GM21528 (cell line): Measurements from ENCODE around the gene DOCK11.
A peak's percentile ranks its signal among the peaks of the same experiment; 100 is the strongest.
"Not testable (repeated sequence)": the region's sequence is repeated elsewhere in the genome, so short reads cannot be mapped to it uniquely, and the experiment has no call there.

Experiments used
- ATAC-seq: cut with Tn5 transposase; IDR thresholded peaks from one replicate; pipeline ENCODE4 v1.9.1; 2021; ENCODE audit warnings: mild to moderate bottlenecking, moderate library complexity; ENCODE audit not compliant: unreplicated experiment, low FRiP score

The DOCK11 gene

DNA sequence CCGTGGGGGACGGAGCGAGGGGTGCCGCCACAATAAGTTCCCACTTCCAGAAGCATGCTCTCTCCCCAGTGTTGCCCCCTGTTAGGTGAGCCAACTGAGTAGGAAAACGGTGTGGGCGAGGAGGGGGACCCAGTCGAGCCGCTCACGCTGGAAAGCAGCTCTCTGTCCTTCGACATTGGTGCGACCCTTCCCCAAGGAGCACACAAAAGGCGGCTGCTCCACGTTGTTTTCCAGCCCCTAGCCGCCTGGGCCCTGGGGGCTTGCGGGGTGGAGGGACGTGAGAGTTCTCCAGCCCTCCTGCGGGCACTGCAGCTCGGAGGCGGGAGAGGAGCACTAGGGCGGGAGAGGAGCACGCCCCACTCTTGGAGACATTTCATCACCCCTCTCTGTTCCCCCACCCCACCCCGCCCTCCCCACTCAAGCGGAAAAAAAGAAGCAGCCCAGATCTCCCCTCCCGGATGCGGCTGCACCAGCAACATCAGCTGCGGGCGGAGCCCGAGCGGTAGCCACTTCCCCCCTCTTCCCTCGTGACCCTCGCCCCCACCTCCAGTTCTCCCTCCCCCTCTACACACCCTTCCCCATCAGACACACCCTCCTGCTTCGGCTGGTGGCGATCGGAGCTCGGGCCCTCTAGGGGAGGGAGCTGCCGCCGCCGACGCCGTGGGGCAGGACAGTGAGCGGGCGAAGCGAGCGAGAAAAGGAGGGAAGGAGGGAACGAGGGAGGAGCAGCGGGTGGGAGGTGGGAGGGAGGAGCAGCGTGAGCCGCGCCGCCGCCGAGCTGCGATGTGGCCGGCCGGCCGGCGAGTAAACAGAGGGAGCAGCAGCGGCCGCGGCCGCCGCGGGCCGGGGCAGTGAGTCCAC, at the start of gene DOCK11:
DOCK11 (plus strand) TSS at position 755 of the 861 bp plus-strand sequence. CDS start 157 bp downstream, outside the sequence.
- peak; percentile 75 for ATAC-seq

DNA sequence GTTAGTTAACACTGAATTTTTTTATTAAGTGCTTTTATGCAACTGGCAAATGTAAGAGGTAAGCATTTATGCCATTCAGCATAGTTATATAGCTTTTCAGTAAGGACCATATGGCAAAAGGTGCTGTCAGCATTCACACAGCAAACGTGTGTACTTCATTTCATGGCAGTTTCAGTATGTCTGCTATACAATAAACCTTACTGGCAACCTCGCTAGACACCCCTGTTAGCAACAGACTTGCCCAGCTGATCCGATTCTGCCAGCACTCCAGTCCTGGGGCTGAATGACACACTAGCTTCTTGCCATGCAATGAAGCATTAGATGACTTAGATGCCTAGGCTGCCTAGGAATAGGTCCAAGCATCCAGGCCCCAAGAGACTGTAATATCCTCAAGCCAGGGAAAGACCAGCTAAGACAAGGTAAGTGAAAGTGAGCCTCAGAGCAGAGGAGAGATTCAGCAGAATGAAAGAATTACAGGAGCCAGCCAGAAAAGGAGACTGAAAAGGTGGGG, 47.3 kb upstream of the DOCK11 start:
- no peak for ATAC-seq

DNA sequence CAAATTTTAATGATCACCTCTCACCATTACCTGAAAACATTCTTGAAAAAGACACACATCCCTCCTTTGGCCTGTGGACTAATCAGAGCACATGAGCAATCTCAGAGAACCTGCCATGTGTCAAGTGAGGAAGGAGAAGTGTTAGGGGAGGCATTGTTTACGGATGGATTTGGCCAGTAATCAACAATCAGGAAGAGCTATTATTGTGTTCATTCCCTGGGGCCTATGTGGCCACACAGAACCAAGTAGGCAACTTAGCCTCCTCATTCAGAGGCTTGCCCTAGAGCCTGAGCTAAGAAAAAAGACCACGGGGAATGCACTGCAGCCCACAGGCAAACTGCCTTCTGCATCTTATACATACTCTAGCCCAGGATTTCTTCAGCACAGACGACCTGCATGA, 40.6 kb upstream of the DOCK11 start:
- no peak for ATAC-seq

DNA sequence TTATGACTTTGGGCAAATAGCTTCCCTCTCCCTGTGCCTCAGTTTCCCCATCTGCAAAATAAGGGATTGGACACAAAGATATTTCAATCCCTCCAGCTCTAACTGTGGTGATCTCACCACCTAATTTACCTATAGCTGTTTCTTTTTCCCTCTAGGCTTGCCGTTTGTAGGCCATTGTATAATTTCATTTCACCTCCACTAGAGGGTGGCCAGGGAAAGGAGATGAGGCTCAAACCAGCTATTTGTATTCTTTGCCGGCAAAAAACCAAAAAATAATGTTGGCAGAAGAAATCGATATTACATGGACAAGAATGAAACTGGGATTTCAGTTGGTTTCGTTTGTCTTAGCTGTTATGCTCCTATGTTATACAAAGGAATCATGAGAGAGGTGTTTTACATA, 36.1 kb upstream of the DOCK11 start:
- no peak for ATAC-seq

DNA sequence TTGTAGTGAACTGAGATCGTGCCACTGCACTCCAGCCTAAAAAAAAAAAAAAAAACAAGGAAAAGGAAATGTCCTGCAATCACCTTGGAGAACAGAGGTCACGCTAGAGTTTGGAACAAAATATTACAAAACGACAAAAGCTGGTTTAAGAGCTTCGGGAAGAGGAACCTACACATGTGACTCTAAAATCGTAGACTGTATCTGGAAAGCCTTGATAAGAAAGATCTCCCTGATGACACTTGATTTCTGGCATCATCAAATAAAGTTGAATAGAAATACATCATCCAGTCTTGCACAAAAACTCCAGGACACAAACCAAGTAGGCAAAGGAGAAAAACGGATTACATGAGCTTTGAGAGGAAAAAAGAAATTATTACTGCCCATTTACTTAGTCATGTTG, 31.1 kb upstream of the DOCK11 start:
- no peak for ATAC-seq

DNA sequence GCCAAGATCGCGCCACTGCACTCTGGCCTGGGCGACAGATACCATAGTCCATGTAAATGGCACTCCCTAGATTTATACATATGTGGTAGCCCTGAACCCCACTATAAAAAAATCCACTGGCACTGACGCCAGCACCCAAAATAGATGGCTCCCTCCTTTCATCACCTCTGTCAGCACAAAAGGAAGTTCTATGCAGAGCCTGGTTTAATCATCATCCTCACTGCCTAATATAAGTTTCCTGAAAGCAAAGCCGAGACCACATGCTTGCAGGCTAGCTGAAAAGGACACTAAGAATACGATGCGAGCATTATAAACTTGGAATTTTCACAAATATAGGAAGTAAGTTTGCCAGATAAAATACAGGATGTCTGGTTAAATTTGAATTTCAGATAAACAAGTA, 27.5 kb upstream of the DOCK11 start:
- no peak for ATAC-seq

DNA sequence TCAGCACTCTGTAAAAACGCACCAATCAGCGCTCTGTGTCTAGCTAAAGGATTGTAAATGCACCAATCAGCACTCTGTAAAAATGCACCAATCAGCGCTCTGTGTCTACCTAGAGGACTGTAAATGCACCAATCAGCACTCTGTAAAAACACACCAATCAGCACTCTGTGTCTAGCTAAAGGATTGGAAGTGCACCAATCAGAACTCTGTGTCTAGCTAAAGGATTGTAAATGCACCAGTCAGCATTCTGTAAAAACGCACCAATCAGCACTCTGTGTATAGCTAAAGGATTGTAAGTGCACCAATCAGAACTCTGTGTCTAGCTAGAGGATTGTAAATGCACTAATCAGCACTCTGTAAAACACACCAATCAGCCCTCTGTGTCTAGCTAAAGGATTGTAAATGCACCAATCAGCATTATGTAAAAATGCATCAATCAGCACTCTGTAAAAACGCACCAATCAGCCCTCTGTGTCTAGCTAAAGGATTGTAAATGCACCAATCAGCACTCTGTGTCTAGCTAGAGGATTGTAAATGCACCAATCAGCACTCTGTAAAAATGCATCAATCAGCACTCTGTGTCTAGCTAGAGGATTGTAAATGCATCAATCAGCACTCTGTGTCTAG, 24.8 kb upstream of the DOCK11 start:
- not testable (repeated sequence) for ATAC-seq

DNA sequence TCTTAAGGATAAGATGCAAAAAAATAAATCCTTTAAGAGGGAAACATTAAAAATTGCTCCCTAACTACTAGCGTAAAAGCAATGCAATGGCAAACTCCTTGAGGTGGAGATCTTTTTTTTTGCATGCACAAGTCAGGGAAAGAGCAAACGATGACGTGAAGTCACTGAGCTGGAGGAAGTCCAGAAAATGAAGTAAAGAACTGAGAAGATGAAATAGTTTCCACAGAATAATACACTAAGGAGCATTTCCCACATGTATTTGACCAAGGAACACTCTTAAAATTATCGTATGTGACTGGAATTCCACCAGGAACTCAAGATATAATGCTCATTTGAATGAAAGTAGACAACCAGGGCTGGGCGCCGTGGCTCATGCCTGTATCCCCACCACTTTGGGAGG, 21.0 kb upstream of the DOCK11 start:
- no peak for ATAC-seq

DNA sequence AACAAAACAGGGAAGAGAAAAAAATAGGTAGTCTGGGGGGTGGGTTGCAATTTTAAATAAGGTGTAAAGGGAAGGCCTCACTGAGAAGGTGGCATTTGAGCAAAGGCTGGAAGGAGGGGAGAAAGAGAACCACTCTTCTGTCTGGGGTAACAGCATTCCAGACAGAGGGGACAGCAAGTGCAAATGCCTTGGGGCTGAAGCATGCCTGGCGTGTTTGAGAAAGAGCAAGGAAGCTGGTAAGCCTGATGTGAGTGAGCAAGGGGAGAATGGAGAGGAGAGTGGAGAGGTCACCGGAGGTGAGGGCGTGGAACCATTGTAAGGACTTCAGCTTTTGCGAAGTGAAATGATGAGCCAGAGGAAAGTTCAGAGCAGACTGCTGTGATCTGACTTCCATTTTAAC, 19.7 kb upstream of the DOCK11 start:
- ATAC-seq: no peak

DNA sequence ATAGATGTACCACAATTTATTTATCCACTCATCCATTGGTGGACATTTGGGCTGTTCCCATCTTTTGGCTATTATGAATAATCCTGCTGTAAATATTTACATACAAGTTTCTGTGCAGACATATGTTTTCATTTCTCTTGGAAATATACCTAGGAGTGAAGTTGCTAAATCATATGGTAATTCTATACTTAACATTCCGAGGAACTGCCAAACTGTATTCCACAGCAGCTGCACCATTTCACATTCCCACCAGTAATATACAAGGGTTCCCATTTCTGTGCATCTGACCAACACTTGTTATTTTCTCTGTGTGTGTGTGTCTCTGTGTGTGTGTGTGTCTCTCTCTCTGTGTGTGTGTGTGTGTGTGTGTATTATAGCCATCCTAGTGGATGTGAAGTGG, 15.4 kb upstream of the DOCK11 start:
- ATAC-seq: no peak

DNA sequence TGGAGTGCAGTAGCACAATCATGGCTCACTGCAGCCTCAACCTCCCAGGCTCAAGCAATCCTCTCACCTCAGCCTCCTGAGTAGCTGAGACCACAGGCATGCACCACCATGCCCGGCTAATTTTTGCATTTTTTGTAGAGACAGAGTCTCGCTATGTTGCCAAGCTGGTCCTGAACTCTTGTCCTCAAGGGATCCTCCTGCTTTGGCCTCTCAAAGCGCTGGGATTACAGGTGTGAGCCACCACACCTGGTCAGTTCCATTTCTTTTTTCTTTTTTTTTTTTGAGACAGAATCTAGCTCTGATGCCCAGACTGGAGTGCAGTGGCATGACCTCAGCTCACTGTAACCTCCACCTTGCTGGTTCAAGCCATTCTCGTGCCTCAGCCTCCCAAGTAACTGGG, 13.2 kb upstream of the DOCK11 start:
- ATAC-seq: not testable (repeated sequence)

DNA sequence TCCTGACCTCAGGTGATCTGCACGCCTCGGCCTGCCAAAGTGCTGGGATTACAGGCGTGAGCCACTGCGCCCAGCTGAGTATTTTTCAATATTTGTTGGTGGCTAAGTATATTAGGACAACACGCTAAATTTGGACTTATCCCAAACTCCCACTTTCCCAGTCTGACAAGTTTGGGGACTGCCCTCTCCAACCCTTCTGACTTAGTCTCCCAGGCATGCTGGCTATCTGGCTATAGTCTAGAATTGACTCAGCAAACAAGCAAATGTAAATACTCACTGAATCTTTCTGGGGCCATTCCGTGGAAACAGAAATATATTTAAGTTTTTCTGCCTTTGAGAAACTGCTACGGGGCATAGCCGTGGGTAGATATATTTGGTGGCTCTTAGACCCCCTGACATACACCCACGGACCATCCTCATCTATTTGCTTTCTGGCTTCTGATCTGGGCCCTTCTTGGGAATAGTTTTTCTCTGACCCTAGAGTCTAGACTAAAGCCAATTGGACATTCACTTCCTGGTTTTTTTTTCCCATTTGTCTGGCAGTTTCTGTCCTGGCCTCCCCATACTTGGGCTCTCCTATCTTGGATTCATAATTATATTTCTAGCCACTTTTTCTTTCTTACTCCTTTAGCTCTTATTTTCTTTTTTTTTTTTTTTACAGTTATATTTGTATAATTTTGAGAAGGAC, 11.3 kb upstream of the DOCK11 start:
- ATAC-seq: no peak

DNA sequence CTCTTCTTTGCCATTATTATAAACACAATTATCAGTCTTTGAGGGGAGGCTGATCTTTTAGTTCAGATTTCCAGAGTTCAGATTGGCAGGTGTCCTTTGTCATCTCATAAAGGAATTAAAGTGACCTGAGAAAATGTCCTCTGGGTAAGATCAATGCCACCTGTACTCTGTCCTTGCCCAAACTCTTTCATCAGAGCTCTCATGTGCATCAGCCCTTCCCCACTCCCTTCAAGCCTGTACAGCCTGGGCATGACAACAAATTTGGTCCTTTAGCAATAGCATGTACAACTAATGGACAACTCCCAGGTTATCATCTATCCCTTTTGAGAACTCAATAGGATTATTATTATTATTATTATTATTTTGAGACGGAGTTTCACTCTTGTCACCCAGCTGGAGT, 8.9 kb upstream of the DOCK11 start:
- not testable (repeated sequence) for ATAC-seq

DNA sequence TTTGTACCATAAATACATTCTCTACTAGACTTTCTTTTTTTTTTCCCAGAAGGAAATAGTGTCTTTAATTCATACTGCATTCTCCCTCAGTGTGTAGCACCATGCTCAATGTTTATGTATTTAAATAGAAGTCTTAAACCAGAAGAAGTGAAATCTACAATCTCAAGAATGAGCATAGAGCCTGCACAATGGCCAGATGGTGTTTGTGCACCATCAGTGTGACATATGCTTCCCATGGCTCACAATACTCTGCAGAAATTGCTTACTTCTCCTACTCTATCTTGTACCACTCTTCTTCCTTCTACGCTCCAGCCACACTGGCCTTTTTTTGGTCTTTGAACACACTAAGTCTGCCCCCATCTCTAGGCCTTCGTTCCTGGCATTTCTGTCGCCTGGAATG, 2.6 kb upstream of the DOCK11 start:
- no peak for ATAC-seq

DNA sequence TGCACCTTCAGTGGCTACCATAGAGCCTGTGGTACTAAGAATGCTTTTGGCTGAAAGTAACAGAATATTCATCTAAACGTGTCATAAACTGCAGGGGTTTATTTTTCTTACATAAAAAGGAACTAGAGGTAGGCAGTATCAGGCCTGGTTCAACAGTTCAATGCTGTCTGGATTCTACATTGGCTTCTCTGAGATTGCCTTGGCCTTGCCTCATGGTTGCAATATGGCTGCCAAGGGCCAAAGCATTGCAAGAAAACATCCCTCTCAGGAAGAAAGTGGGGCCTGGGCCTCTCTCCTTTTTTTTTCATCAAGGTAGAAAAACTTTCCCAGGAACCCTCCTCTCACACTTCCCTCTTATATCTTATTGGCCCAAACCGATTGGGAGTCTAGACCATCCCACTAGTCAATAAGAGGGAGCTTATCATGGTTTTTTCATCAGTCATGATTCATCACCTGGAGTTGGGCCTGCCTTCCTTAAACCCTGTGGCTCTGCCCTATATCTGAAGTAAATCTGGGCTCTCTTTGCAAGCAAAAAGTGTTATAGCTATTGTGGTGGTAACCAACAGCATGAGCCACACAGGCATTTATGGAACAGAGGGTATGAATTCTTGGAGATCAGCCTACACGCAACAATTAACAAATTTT, 1.8 kb upstream of the DOCK11 start:
- no peak for ATAC-seq

DNA sequence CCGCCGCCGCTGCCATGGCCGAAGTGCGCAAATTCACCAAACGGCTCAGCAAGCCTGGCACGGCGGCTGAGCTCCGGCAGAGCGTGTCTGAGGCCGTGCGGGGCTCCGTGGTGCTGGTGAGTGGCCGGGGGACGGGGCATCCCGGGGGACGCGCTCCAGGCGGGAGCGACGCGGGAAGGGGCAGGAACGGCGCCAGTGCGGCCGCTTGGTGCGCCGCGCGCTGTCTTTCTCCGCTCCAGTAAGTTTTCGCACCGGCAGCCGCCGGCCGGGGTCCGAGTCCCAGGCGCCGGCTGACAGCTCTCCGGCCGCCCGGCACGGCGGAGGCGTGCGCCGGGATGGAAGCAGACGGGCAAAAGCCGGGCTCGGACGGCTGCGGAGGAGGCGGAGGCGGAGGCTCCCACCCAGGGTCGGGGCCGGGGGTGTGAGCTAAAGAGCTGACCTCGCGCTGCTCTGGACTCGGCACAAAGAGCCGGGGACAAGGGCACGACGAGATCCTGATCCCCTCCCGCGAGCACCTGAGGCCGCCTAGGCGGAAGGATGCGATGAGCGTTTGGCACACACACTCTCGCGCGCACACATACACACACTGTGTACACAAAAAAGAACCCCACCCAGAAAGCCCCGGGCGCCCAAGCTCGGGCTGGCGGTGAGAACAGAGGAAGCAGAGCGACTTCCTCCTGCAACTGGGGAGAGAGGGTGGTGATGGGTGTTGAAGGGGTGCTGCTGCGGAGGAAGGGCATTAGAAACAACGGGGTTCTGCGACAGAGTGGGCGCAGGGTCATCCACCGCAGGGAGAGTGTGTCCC, 545 bp downstream of the DOCK11 start:
- ATAC-seq: peak; percentile 71

DNA sequence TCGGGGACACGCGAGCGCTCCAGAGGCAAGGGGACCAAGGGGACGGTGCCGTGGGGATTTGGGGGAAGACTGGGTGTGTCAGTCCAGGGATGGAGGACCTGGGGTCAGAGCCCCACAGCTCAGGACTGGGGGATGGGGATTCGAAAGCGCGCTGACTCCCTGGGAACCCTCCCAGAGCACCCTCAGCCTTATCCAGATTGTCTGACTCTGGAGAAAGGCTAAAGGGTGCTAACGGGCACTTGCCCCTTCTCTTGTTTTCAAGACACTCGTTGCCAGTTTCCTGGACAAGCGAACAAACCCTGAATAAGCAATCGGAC, 1.1 kb downstream of the DOCK11 start:
- peak; percentile 15 for ATAC-seq

DNA sequence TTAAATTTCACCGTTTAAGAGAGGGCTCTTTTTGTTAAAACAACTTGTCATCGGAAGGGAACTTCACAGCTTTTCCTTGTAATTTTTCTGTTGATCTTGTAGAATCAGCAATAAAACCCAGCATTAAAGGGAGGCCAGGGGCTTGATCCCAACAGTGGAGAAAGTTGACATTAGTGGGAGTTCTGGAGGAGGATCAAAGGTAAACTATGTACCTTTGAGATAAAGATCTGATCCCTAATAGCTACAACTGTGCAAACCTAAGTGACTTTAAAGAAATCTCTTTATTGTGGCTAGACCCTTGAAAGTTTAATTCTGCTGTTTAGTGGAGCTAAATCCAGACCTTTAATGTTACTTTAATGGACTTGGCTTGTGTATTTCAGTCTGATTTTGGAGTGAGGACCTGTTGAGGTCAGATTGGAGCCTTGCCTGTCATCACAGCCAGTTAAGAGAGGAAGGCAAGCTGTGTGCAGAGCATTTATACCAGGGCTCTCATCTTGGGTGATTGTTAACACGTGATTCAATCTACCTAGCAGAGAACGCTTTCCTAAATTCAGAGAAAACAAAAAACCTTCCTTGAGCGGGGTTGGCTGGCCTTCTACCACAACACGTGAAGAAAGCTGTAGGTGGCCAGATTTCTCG, 1.7 kb downstream of the DOCK11 start:
- ATAC-seq: no peak

DNA sequence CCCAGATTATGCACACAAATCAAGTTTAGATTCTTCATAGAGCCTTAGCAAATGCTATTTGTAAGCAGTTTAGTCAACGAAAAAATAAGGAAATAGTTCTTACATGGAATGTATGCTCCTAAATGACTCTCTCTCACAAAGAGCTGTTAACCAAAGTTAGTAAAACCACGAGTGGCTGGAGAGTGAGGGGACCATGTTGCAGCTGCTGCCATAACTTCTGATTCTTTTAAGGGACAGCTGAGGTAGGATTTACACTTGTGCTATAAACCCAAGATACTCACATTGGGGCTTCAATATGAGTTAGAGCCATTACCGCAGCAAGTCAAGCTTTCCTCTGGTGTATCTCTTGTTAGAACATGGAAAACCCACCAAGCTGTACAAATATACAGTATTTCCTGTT, 2.7 kb downstream of the DOCK11 start:
- ATAC-seq: no peak

DNA sequence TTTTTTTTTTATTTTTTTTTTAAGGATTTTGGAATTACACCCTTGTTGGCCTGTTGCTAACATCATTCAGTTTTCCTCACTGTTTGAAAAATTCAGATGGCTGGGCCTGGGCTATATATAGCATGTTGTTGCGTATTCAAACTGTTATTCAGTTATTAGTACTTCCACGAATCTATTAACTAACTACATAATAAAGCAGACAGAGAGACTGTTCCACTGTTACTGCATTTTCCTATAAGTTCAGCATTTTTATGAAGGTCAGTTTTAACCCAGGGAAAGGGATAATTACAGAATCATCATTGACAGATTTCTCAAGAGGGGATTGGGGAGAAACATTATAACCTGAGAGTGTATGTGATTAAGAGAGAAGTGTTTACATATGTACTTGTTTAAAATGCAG, 3.1 kb downstream of the DOCK11 start:
- ATAC-seq: no peak
